Occipital lobe (tissue), 2 donors: ENCODE results near the gene TSR3. TPM values are rescaled to one million over a fixed set of nuclear protein-coding genes. Genes with fewer than 3 reads are reported as not detected.

Source experiments
- DNase-seq: peaks from one replicate; lab custom pipeline; 2025; lab: John Stamatoyannopoulos, UW
- total RNA-seq: library from RNA; depleted of rRNA; stranded (reverse); fragments of >200 nt; gene quantifications from one replicate; pipeline ENCODE4 v1.2.3, GENCODE V29; 2014

The TSR3 gene
- total RNA-seq, 1 donor from 2014 or later = 36.8 TPM

DNA sequence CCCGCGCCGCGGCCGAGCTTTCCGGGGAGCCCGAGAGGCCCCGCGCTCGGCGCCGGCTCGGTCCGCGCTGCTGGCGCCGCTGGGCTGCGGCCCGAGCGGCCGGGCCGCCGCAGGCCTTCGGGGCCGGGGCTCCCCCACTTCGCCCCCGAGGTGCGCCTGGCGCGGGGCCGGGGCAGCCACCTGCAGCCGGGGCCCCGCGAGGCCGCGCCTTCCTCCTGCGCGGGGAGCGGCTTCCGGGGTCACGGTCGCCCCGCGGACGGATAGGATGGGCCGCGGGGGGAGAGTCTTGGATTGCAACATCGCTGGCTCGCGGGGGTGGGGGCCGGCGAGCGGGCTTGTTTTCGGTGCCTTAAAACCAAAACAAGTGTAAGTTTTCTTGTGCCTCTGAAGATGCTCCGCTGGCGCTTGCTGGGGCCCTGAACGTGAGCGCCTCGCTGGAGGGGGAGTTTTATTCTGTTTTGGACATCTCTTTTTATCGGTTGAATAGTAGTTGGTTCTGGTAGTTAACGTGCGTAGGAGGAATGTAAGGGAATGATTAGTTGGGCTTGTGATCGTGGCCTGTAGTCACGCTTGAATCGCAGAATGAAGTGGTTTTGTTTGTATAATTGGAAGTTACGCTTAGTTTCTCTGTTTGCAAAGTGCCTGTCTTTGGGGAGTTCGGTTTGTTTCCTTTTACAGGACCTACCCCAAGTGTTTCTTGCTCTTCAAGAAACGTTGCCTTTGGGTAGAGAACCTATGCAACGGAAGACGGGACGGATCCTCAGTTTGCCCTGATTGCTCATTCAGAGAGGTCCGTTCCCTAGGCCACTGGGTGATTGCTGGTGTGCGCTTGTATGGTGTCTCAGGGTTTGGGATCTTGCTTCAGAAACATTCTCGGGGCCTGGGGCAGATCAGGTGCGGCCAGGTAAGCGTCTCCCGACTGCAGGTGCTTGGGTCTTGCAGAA is 41.5 kb downstream of the TSR3 start:
- no peak for DNase-seq

GRCh38 chr16:1308977-1309885 is 42.4 kb downstream of the TSR3 start, which contains the start of gene UBE2I:
TSS of gene UBE2I (plus strand) at chr16:1309636. CDS start at chr16:1314031, 4,395 bp downstream.
- DNase-seq = peak; percentile 98

DNA sequence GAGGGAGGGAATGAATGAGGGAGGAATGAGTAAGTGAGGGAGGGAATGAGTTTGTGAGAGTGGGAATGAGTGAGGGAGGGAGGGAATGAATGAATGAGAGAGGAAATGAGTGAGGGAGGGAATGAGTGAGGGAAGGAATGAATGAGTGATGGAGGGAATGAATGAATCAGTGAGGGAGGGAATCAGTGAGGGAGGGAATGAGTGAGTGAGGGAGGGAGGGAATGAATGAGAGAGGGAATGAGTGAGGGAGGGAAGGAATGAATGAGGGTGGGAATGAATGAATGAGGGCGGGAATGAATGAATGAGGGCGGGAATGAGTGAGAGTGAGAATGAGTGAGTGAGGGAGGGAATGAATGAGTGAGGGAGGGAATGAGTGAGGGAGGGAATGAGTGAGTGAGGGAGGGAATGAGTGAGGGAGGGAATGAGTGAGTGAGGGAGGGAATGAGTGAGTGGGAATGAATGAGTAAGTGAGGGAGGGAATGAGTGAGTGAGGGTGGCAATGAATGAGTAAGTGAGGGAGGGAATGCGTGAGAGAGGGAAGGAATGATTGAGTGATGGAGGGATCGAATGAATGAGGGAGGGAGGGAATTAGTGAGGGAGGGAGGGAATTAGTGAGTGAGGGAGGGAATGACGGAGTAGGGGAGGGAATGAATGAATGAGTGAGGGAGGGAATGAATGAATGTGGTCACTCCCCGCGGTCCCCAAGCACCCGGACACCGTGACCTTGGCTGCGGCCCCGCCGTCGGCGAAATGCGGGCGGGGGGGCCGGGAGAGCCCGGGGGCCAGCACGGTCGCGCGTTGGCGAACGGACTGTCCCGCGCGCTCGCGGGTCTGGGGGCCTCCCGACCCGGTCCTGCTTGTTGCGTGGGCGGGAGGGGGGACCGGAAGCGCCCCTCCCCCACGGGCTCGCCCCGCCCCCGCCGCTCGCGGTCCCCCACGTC is 43.4 kb downstream of the TSR3 start:
- no peak for DNase-seq

- DNase-seq = no peak
These were observed 45.3 kb downstream of the TSR3 start for GRCh38 chr16:1306334-1306733.

- no peak for DNase-seq
These were observed 45.9 kb downstream of the TSR3 start for GRCh38 chr16:1305823-1306222.

GRCh38 chr16:1301562-1301961 is 50.1 kb downstream of the TSR3 start:
- DNase-seq = no peak

DNA sequence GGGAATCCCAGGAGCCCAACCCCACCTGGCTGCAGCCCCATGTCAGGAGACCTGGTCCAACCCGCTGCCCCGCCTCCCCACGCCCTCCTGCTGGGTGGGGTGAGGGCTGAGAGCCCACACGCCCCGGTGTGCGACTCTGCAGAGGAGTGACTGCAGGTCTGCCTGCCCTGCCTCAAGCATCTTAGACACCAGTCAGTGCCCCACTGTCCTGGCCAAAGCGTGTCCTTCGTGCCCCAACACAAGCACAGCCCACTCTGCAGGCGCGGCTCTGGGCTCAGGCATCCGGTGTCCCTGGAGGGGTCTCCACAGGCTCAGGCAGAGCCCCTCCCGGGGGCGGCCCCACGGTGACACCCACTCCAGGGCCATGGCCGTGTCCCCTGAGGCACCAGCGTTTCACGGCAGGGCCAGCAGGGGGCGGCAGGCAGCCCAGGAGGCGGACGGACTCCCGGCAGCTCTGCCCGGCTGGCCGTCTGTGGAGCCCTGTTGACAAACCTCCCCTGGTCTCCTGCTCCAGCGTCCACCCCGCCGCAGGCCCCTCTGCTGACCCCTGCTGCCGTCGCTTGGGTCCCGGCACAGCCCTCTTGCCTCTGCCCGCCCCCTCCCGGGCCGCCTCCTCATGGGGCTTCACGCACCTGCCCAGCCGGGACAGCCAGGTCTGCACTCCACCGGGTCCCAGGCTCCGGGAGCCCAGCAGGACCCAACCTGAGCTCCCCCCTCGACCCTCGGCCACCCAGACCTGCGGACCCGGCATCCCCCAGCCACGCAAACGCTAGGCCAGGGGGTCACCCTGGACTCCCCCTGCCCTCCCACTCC is 50.8 kb downstream of the TSR3 start:
- peak; percentile 5 for DNase-seq

- DNase-seq = no peak
These were observed 51.8 kb downstream of the TSR3 start for GRCh38 chr16:1299868-1300203.

Other genes with a start within 250 kb of the TSR3 start
- gene CACNA1H, start 198.8 kb downstream of the TSR3 start, total RNA-seq = 15.4 TPM
- gene TPSG1, start 126.6 kb downstream of the TSR3 start, total RNA-seq = not detected
- not detected for gene TPSB2, start 121.7 kb downstream of the TSR3 start, total RNA-seq
- not detected for gene TPSAB1, start 111.2 kb downstream of the TSR3 start, total RNA-seq
- gene TPSD1, start 95.8 kb downstream of the TSR3 start, total RNA-seq = not detected
- gene UBE2I, start 42.2 kb downstream of the TSR3 start, total RNA-seq = 42.7 TPM
- 5.8 TPM for gene BAIAP3, start 18.2 kb downstream of the TSR3 start, total RNA-seq
- gene GNPTG, start 53 bp upstream of the TSR3 start, total RNA-seq = 15.0 TPM
- gene UNKL, start 62.8 kb upstream of the TSR3 start, total RNA-seq = 10.1 TPM
- gene UQCC4, start 68.9 kb upstream of the TSR3 start, total RNA-seq = 11.2 TPM
- gene PERCC1, start 79.2 kb upstream of the TSR3 start, total RNA-seq = not detected
- gene CCDC154, start 92.7 kb upstream of the TSR3 start, total RNA-seq = 0.16 TPM
- 29.2 TPM for gene CLCN7, start 123.2 kb upstream of the TSR3 start, total RNA-seq
- gene PTX4, start 137.1 kb upstream of the TSR3 start, total RNA-seq = not detected
- 11.7 TPM for gene TELO2, start 141.5 kb upstream of the TSR3 start, total RNA-seq
- 2.5 TPM for gene TMEM204, start 181.8 kb upstream of the TSR3 start, total RNA-seq